Measurements from ENCODE around the gene CPVL. TPM values are rescaled to one million over a fixed set of nuclear protein-coding genes. Genes with fewer than 3 reads are reported as not detected.

CPVL gene
- total RNA-seq, 1 donor from 2014 or later: 25.9 TPM

DNA sequence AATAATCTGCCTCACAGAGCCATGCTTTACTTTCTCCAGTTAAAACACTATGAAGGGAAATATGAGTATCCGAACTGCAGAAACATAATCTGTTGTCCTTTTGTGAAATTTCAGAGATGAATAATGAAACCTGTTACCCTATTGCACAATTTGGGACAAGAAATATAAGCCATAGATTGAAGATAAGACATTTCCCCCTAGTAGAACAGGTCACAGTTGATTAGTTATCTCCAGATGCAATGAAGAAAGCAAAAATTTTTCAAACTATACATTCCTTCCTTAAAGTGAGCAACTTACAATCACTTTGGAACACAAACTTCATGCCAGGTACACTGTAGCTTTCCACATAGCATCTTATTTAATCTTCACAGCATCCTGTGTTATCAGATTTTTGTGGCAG, 46.0 kb upstream of the CPVL start:
- DNase-seq (ENCODE audit: low read depth): no peak
- TF ChIP-seq, protein P1, sequence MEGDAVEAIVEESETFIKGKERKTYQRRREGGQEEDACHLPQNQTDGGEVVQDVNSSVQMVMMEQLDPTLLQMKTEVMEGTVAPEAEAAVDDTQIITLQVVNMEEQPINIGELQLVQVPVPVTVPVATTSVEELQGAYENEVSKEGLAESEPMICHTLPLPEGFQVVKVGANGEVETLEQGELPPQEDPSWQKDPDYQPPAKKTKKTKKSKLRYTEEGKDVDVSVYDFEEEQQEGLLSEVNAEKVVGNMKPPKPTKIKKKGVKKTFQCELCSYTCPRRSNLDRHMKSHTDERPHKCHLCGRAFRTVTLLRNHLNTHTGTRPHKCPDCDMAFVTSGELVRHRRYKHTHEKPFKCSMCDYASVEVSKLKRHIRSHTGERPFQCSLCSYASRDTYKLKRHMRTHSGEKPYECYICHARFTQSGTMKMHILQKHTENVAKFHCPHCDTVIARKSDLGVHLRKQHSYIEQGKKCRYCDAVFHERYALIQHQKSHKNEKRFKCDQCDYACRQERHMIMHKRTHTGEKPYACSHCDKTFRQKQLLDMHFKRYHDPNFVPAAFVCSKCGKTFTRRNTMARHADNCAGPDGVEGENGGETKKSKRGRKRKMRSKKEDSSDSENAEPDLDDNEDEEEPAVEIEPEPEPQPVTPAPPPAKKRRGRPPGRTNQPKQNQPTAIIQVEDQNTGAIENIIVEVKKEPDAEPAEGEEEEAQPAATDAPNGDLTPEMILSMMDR (IDR thresholded peaks at IDR 0.05; ENCODE audit: insufficient read depth, low read length, poor library complexity, severe bottlenecking): no peak
- peaks cover 14% of the 10 kb centered on the region for H3K27me3 ChIP-seq (ENCODE audit: control insufficient read depth, insufficient read depth, low read length)
- no peak overlapping the region for H3K4me3 ChIP-seq (ENCODE audit: low read depth, low read length)
- H3K36me3 ChIP-seq (ENCODE audit: control insufficient read depth, insufficient read depth, low read length): no peaks in the 10 kb centered on the region

DNA sequence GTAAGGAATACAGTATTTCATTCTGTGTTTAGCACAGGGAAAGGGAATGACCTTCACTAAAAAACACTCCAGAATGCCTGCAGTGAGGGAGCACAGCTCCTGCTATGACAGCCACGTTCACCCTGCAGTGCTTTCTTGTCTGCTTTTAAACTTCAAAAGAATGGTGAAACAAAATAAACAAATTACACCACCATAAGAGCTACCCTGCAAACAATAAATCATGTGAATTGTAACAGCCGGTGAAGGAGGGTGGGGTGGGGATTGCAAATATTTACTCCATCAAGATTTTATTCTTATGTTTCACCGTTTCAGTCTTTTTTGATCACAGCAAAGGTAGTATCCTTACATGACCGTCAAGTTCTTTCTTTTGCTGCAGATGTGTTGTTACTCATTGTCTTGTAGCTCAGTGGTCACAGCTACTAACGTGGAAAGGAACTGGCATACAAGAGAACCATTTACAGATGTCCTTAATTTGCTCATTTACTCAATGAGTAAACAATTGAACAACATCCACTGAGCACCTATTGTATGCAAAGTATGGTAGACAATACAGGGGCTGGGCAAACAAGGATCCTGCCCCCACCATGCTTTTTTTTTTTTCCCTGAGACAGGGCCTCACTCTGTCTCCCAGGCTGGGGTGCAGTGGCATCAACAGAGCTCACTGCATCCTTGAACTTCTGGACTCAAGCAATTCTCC, 44.2 kb upstream of the CPVL start:
- H3K36me3 ChIP-seq (ENCODE audit: control insufficient read depth, insufficient read depth, low read length): no peaks in the 10 kb centered on the region
- no peak for DNase-seq (ENCODE audit: low read depth)
- peaks cover 14% of the 10 kb centered on the region for H3K27me3 ChIP-seq (ENCODE audit: control insufficient read depth, insufficient read depth, low read length)
- TF ChIP-seq, protein P1 (IDR thresholded peaks at IDR 0.05; ENCODE audit: insufficient read depth, low read length, poor library complexity, severe bottlenecking): no peak
- no peak overlapping the region for H3K4me3 ChIP-seq (ENCODE audit: low read depth, low read length)

DNA sequence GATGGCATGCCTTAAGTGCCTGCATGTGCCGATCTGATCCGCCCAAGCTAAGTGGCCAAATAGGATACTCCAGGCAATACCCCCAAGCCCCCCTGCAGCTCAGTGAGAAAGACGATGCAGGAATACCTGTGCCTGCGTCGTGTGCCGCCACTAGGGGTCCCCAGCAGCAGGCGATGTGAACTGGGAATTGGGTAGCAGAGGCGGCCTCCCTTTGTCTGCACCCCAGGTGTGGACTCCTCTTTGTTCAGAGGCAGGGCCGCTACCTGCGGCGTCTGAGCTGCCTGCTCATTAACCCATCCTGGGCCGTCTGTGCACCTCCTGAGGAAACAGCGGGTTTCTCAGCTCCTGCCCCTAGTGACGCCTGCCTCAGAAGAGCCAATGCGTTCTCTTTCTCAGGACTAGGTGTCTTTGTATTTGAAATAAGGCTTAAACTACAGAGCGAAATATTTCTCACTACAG, 43.4 kb upstream of the CPVL start:
- TF ChIP-seq, protein P1 (IDR thresholded peaks at IDR 0.05; ENCODE audit: insufficient read depth, low read length, poor library complexity, severe bottlenecking): peak; percentile 96
- Histone ChIP-seq H3K4me3 (ENCODE audit: low read depth, low read length) (no peak overlapping the region), H3K36me3 (ENCODE audit: control insufficient read depth, insufficient read depth, low read length) (no peaks in the 10 kb centered on the region), H3K27me3 (ENCODE audit: control insufficient read depth, insufficient read depth, low read length) (peaks cover 11% of the 10 kb centered on the region)
- DNase-seq (ENCODE audit: low read depth): no peak

DNA sequence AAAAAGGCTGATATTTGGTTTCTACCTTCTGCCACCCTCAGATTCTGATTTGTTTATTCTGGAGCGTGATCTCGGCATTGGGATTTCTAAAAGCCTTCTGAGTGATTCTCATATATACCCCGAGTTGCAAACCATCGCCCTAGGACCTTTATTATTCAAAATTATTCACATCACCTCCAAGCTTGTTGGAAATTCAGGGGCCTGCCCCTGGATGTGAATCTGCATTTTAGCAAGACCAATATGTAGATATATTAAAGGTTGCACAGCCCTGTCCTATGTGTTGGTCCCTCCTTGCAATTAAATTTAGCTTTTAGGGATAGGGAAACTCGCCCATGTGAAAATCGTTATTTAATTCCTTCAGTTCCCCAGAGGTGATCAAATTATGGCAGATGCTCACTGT, 39.3 kb upstream of the CPVL start:
- no peak overlapping the region for H3K4me3 ChIP-seq (ENCODE audit: low read depth, low read length)
- DNase-seq (ENCODE audit: low read depth): no peak
- H3K36me3 ChIP-seq (ENCODE audit: control insufficient read depth, insufficient read depth, low read length): no peaks in the 10 kb centered on the region
- TF ChIP-seq, protein P1 (IDR thresholded peaks at IDR 0.05; ENCODE audit: insufficient read depth, low read length, poor library complexity, severe bottlenecking): no peak
- H3K27me3 ChIP-seq (ENCODE audit: control insufficient read depth, insufficient read depth, low read length): peaks cover 2% of the 10 kb centered on the region

DNA sequence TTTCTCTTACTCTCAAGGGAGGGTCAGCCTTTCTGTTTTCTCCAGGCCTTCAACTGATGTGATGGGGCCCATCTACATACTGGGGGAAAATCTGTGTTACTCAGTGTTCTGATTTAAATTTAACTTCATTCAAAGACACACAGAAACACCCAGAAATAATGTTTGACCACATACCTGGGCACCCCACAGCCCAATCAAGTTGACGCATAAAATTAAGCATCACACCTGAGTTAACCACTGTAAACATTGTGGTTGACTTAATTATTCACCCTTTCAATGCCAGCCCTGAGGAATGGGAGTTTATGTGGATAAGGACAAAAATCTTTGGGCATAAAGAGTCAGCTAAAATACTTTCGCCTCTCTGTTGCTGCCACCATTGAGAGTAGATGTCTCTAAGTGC, 38.3 kb upstream of the CPVL start:
- no peak overlapping the region for H3K4me3 ChIP-seq (ENCODE audit: low read depth, low read length)
- H3K36me3 ChIP-seq (ENCODE audit: control insufficient read depth, insufficient read depth, low read length): no peaks in the 10 kb centered on the region
- DNase-seq (ENCODE audit: low read depth): no peak
- H3K27me3 ChIP-seq (ENCODE audit: control insufficient read depth, insufficient read depth, low read length): peaks cover under 1% of the 10 kb centered on the region
- TF ChIP-seq, protein P1 (IDR thresholded peaks at IDR 0.05; ENCODE audit: insufficient read depth, low read length, poor library complexity, severe bottlenecking): no peak

DNA sequence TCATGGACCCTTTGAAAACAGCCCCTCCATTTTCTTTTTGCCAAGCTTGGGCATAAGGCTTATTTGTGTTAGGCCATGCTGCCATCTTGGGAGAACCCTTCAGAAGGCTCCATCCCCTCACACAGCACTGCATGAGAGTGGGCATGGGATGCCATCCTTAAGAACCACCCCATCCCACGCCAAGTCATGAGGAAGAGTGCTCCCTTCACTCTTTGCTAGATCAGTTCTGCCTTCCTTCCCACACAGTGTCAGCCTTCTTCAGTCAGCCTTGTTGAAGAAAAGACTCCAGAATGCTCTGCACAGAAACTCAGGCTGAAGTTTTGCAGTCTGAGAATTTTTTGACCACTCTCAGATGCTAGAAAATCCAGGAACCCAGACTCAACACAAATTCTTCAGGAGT, 32.8 kb upstream of the CPVL start:
- DNase-seq (ENCODE audit: low read depth): no peak
- H3K27me3 ChIP-seq (ENCODE audit: control insufficient read depth, insufficient read depth, low read length): no peaks in the 10 kb centered on the region
- no peak overlapping the region for H3K4me3 ChIP-seq (ENCODE audit: low read depth, low read length)
- H3K36me3 ChIP-seq (ENCODE audit: control insufficient read depth, insufficient read depth, low read length): no peaks in the 10 kb centered on the region
- TF ChIP-seq, protein P1 (IDR thresholded peaks at IDR 0.05; ENCODE audit: insufficient read depth, low read length, poor library complexity, severe bottlenecking): no peak

Data from kidney epithelial cell (primary cell).